ENCODE data around the gene PLA2G4A.

Gene PLA2G4A

DNA sequence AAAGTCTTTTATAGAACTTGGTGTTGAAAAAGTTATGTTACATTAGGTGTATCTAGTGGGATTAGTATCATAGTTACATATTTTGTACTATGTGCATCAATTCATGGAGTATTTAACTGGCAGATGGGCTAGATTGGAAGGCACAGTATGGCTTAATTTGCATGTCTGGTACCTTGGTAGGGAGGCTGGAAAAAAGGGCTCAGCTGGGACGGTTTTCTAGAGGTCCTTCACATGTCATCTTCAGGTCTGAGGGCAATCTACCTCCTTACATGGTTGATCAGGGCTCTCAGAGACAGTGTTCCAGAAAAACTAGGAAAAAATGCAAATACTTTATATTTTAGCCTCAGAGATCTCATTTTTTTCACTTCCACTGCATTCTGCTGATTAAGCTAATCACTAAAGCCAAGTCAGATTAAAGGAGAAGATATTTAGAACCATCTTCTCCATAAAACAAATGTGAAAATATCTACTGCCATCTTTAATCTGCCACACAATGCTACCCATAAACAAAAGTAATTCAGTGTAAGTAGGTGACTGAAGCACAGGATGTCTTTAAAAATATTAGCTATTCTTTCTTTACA lies 209.3 kb downstream of the PLA2G4A start:
- DNase-seq (ENCODE audit: low read depth, low spot score) = no peak
- TF ChIP-seq CTCF (IDR thresholded peaks at IDR 0.05; ENCODE audit: low read depth, low read length) = no peak
- H3K4me3 ChIP-seq (ENCODE audit: low read depth, low read length) = no peak overlapping the region
- in situ Hi-C loops (cut with HindIII; ENCODE audit: low sequenced_read_pairs) = no loop called here

Measured in astrocyte of the spinal cord (primary cell).